Stimulated activated CD8-positive, alpha-beta memory T cell treated with anti-CD3 and anti-CD28 coated beads, Interleukin-15, amount 100 ng/mL, for 24 hours (primary cell): ENCODE results near the gene CLIP4.

Experiments
- DNase-seq: peaks from one replicate; pipeline ENCODE4 v3.0.0-alpha.2; 2020; ENCODE audit warnings: low read depth

Gene CLIP4

GRCh38 chr2:29222381-29223179, 107.4 kb downstream of the CLIP4 start:
- no peak for DNase-seq

- DNase-seq: no peak
Observed at GRCh38 chr2:29223257-29223656, 108.0 kb downstream of the CLIP4 start.

DNA sequence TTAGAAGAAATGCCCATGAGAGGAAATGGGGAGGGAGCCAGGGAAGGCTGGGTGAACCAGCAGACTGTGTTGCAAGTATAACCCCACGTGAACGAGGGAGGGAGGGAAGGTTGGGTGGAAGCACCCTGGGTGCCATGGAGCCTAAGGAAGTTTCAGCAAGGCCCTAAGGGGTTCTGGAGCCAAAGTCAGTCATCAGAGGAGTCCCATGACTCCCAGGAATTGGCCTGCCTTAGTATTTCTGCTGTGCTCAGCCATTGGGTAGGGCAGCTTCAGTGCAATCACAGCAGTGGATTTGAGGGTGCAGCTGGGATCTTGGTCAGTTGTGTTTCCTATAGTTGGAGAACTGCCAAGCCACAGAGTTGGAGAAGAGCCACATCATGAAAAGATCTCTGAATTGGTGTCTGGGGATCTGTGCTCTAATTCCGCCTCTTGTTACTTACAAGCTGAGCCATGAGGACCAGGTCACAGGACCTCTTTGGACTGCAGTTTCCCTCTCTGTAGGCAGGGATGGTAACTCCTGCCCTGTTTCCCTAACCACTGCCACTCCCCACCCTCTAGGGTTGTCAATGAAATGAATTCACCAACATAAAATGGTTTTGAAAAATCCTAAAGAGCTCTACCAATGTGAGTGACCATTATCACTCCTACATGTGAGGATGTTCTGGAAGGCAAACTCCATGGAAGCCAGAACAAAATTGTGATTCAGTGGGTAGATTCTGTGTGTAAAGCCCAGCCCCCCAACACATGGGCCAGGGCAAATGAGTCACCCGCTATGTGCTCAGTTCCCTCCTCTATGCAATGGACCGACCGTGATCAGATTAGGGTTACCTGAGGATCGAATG, 108.9 kb downstream of the CLIP4 start:
- DNase-seq: no peak

GRCh38 chr2:29224693-29225551, 109.7 kb downstream of the CLIP4 start:
- no peak for DNase-seq

DNA sequence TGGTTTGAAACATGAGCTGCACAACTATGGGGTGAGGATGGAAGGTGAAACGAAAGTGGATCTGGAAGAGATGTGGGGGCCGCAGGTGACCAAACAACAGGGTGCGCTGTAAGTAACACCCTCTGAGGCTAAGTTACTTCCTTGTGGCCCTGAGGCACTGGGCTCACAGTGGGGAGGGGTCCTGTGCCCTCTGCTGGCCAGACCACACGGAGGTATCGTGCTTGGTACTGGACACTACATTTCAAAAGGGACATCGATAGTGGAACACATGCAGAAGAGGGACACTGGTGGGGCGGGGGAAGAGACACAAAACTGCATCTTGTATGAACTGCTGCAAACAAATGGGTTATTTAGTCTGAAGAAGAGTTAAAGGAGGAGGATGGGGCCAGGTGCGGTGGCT, 110.6 kb downstream of the CLIP4 start:
- no peak for DNase-seq

- no peak for DNase-seq
Observed at GRCh38 chr2:29226375-29226774, 111.2 kb downstream of the CLIP4 start.

GRCh38 chr2:29226808-29227207, 111.6 kb downstream of the CLIP4 start:
- no peak for DNase-seq

GRCh38 chr2:29227935-29228675, 112.9 kb downstream of the CLIP4 start:
- DNase-seq: no peak

- no peak for DNase-seq
Observed at GRCh38 chr2:29228947-29229346, 113.7 kb downstream of the CLIP4 start.

- DNase-seq: no peak
Observed at GRCh38 chr2:29229640-29230039, 114.4 kb downstream of the CLIP4 start.

DNA sequence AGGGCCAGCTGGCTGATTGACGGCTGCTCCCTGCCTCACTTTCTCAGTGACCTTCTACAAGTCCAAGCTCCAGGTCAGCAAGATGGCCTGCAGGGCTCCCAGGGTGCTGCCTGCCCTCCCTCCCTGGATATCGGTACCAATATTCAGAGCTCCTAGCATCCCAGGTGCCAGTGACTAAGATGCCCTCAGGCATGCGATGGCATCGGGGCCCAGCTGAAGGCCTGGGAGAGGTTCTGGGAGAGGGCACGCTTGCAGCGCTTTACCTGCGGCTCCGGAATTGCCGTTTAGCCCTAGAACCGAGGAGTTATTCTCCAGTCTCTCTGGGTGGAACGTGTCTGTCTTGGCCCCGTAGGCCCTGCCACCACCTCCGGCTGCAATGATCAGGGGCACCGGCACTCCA, 116.8 kb downstream of the CLIP4 start:
- no peak for DNase-seq

DNA sequence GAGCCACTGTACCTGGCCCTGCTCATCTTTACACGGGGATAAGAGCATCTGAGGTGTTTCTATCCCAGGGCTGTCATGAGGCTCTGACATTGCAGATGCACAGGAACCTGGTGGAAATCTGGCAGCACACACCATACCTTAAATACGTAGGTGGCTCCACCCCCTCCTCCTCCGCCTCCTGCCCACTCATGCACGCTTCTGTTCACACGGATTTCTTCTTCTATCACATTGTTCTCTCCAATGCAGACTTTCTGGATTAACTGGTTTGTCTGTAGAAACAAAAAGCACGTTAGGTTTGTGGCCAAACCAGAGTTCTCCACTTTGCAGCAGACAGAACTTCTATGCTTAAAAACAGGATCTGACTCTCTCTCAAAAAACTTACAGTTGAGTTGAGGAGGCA, 118.2 kb downstream of the CLIP4 start:
- DNase-seq: no peak

DNA sequence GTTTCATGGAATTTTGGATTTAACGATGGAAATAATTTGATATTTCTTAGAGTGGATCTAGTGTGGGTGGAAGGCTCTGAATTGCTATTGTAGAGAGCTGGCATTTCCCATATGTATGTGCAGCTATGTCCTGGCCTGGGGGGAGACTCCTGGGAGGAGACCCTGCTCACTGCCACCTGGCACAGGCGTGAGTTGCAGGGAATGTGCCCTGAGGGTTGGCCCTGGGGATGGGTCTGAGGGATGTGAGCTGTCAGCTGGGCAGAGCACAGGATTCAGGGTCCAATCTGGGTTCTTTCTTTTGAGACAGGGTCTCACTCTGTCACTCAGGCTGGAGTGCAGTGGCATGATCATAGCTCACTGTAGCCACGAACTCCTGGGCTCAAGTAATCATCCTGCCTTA, 120.2 kb downstream of the CLIP4 start:
- DNase-seq: no peak

DNA sequence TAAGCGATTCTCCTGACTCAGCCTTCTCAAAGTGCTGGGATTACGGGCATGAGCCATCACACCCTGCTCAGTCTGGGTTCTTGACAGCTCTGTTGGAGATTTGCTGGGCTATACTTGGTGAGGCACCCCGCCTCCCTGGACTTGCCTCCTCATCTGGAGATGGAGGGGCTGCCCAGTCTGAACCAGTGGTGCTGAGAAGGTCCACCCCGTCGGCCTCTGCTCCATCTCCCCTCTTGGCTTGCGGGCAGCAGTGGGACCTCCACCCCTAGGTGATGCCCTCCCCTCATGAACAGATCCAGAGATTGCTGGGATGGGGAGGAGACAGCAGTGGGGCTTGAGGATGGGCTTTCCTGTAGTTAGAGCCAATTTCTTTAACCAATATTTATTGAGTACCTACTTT, 120.9 kb downstream of the CLIP4 start:
- DNase-seq: no peak

- no peak for DNase-seq
Observed at GRCh38 chr2:29238497-29238896, 123.3 kb downstream of the CLIP4 start.
